ENCODE data around the gene AGRN. TPM values are rescaled to one million over a fixed set of nuclear protein-coding genes. Genes with fewer than 3 reads are reported as not detected.
"Not testable (repeated sequence)": the region's sequence is repeated elsewhere in the genome, so short reads cannot be mapped to it uniquely, and the experiment has no call there.

The AGRN gene
- total RNA-seq, 1 experiment from 2014 or later, result 103 TPM

GRCh38 chr1:1058088-1058905 is 38.4 kb downstream of the AGRN start:
- in situ Hi-C loops (cut with HindIII; ENCODE audit: low sequenced_read_pairs), result no loop called here
- no peak for DNase-seq (ENCODE audit: low spot score)

- DNase-seq (ENCODE audit: low spot score), result no peak
- in situ Hi-C loops (cut with HindIII; ENCODE audit: low sequenced_read_pairs), result no loop called here
Observed at GRCh38 chr1:1058921-1059493, 39.1 kb downstream of the AGRN start.

- in situ Hi-C loops (cut with HindIII; ENCODE audit: low sequenced_read_pairs), result no loop called here
- peak; percentile 37 for DNase-seq (ENCODE audit: low spot score)
Observed at GRCh38 chr1:1059494-1060280, 39.8 kb downstream of the AGRN start.

- in situ Hi-C loops (cut with HindIII; ENCODE audit: low sequenced_read_pairs), result no loop called here
- DNase-seq (ENCODE audit: low spot score), result no peak
Observed at GRCh38 chr1:1060281-1061000, 40.5 kb downstream of the AGRN start.

GRCh38 chr1:1061682-1062345 is 41.9 kb downstream of the AGRN start:
- in situ Hi-C loops (cut with HindIII; ENCODE audit: low sequenced_read_pairs), result no loop called here

GRCh38 chr1:1062348-1063163 is 42.6 kb downstream of the AGRN start:
- in situ Hi-C loops (cut with HindIII; ENCODE audit: low sequenced_read_pairs), result no loop called here
- no peak for DNase-seq (ENCODE audit: low spot score)

More at GRCh38 chr1:1061682-1062345, 41.9 kb downstream of the AGRN start:
- no peak for DNase-seq (ENCODE audit: low spot score)

- no peak for DNase-seq (ENCODE audit: low spot score)
- in situ Hi-C loops (cut with HindIII; ENCODE audit: low sequenced_read_pairs), result no loop called here
Observed at GRCh38 chr1:1063261-1063944, 43.5 kb downstream of the AGRN start.

GRCh38 chr1:1063945-1064831 is 44.3 kb downstream of the AGRN start:
- DNase-seq (ENCODE audit: low spot score), result no peak
- in situ Hi-C loops (cut with HindIII; ENCODE audit: low sequenced_read_pairs), result no loop called here

- in situ Hi-C loops (cut with HindIII; ENCODE audit: low sequenced_read_pairs), result no loop called here
- DNase-seq (ENCODE audit: low spot score), result no peak
Observed at GRCh38 chr1:1065265-1065939, 45.5 kb downstream of the AGRN start.

GRCh38 chr1:1065940-1066304 is 46.0 kb downstream of the AGRN start:
- in situ Hi-C loops (cut with HindIII; ENCODE audit: low sequenced_read_pairs); DNase-seq (ENCODE audit: low spot score): not testable (repeated sequence)

- no peak for DNase-seq (ENCODE audit: low spot score)
- in situ Hi-C loops (cut with HindIII; ENCODE audit: low sequenced_read_pairs), result no loop called here
Observed at GRCh38 chr1:1066403-1067283, 46.7 kb downstream of the AGRN start.

GRCh38 chr1:1067284-1067859 is 47.5 kb downstream of the AGRN start:
- no peak for DNase-seq (ENCODE audit: low spot score)
- in situ Hi-C loops (cut with HindIII; ENCODE audit: low sequenced_read_pairs), result no loop called here

- in situ Hi-C loops (cut with HindIII; ENCODE audit: low sequenced_read_pairs), result no loop called here
- no peak for DNase-seq (ENCODE audit: low spot score)
Observed at GRCh38 chr1:1067860-1068516, 48.1 kb downstream of the AGRN start.

- in situ Hi-C loops (cut with HindIII; ENCODE audit: low sequenced_read_pairs), result no loop called here
- no peak for DNase-seq (ENCODE audit: low spot score)
Observed at GRCh38 chr1:1068517-1069055, 48.7 kb downstream of the AGRN start.
